Measurements from ENCODE around the gene OCIAD1.
"Not testable (repeated sequence)": the region's sequence is repeated elsewhere in the genome, so short reads cannot be mapped to it uniquely, and the experiment has no call there.

Gene OCIAD1

GRCh38 chr4:48796927-48797679, 33.8 kb upstream of the OCIAD1 start:
- Histone ChIP-seq H3K4me2 (ENCODE audit: low read length) (no peak overlapping the region), H2BK5ac (ENCODE audit: low read length) (peak overlapping the region; percentile 71), H3K18ac (ENCODE audit: low read length) (no peak overlapping the region), H3K4me3 (ENCODE audit: low read length) (no peak overlapping the region), H3K4me1 (ENCODE audit: control insufficient read depth, low read depth, low read length) (peaks cover 2% of the 10 kb centered on the region), H2BK15ac (replicated peaks; ENCODE audit: low read depth) (no peak overlapping the region), H3K23ac (ENCODE audit: low read length) (no peak overlapping the region), H3K9ac (ENCODE audit: low read length) (no peak overlapping the region), H3K56ac (ENCODE audit: low read length) (peak overlapping the region; percentile 56), H2AK5ac (ENCODE audit: low read length) (no peak overlapping the region), H4K5ac (ENCODE audit: low read length) (no peak overlapping the region), H3K27me3 (ENCODE audit: insufficient read depth, low read length, poor library complexity) (no peaks in the 10 kb centered on the region), H3K27ac (ENCODE audit: low read depth, low read length) (no peak overlapping the region), H3K36me3 (ENCODE audit: control insufficient read depth, insufficient read depth, low read length) (no peaks in the 10 kb centered on the region), H4K8ac (ENCODE audit: low read depth, low read length) (no peak overlapping the region), H3K4ac (ENCODE audit: low read depth, low read length) (no peak overlapping the region), H2BK120ac (ENCODE audit: low read depth, low read length) (no peak overlapping the region), H3K79me2 (ENCODE audit: control insufficient read depth, insufficient read depth, low read length) (no peaks in the 10 kb centered on the region), H3K79me1 (ENCODE audit: low read length) (no peaks in the 10 kb centered on the region)
- WGBS (ENCODE audit: extremely low coverage, insufficient coverage, low lambda C conversion rate): no CpG with 5 or more reads among the region's 1 CpG
- DNase-seq: no peak

GRCh38 chr4:48798117-48798516, 32.8 kb upstream of the OCIAD1 start:
- no peak overlapping the region for H3K4ac ChIP-seq (ENCODE audit: low read depth, low read length)
- H2BK15ac ChIP-seq (replicated peaks; ENCODE audit: low read depth): no peak overlapping the region
- H2BK5ac ChIP-seq (ENCODE audit: low read length): no peak overlapping the region
- H3K4me2 ChIP-seq (ENCODE audit: low read length): no peak overlapping the region
- no peak overlapping the region for H2AK5ac ChIP-seq (ENCODE audit: low read length)
- H3K27me3 ChIP-seq (ENCODE audit: insufficient read depth, low read length, poor library complexity): no peaks in the 10 kb centered on the region
- H3K4me1 ChIP-seq (ENCODE audit: control insufficient read depth, low read depth, low read length): peaks cover 2% of the 10 kb centered on the region
- H3K4me3 ChIP-seq (ENCODE audit: low read length): no peak overlapping the region
- no peak overlapping the region for H3K23ac ChIP-seq (ENCODE audit: low read length)
- DNase-seq: no peak
- WGBS (ENCODE audit: extremely low coverage, insufficient coverage, low lambda C conversion rate): no CpG with 5 or more reads among the region's 2 CpGs
- H3K18ac ChIP-seq (ENCODE audit: low read length): no peak overlapping the region
- no peaks in the 10 kb centered on the region for H3K79me2 ChIP-seq (ENCODE audit: control insufficient read depth, insufficient read depth, low read length)
- no peak overlapping the region for H3K9ac ChIP-seq (ENCODE audit: low read length)
- no peaks in the 10 kb centered on the region for H3K79me1 ChIP-seq (ENCODE audit: low read length)
- no peak overlapping the region for H3K27ac ChIP-seq (ENCODE audit: low read depth, low read length)
- H3K56ac ChIP-seq (ENCODE audit: low read length): no peak overlapping the region
- no peak overlapping the region for H4K5ac ChIP-seq (ENCODE audit: low read length)
- H2BK120ac ChIP-seq (ENCODE audit: low read depth, low read length): no peak overlapping the region
- no peaks in the 10 kb centered on the region for H3K36me3 ChIP-seq (ENCODE audit: control insufficient read depth, insufficient read depth, low read length)
- H4K8ac ChIP-seq (ENCODE audit: low read depth, low read length): no peak overlapping the region

- H4K8ac ChIP-seq (ENCODE audit: low read depth, low read length): no peak overlapping the region
- H3K9ac ChIP-seq (ENCODE audit: low read length): no peak overlapping the region
- H3K79me2 ChIP-seq (ENCODE audit: control insufficient read depth, insufficient read depth, low read length): no peaks in the 10 kb centered on the region
- no peak overlapping the region for H4K5ac ChIP-seq (ENCODE audit: low read length)
- H3K18ac ChIP-seq (ENCODE audit: low read length): no peak overlapping the region
- no peak for DNase-seq
- no peak overlapping the region for H3K27ac ChIP-seq (ENCODE audit: low read depth, low read length)
- H2BK15ac ChIP-seq (replicated peaks; ENCODE audit: low read depth): no peak overlapping the region
- H3K27me3 ChIP-seq (ENCODE audit: insufficient read depth, low read length, poor library complexity): no peaks in the 10 kb centered on the region
- H2BK5ac ChIP-seq (ENCODE audit: low read length): no peak overlapping the region
- no peak overlapping the region for H3K4ac ChIP-seq (ENCODE audit: low read depth, low read length)
- no CpG with 5 or more reads among the region's 2 CpGs for WGBS (ENCODE audit: extremely low coverage, insufficient coverage, low lambda C conversion rate)
- H3K4me1 ChIP-seq (ENCODE audit: control insufficient read depth, low read depth, low read length): peaks cover 2% of the 10 kb centered on the region
- no peak overlapping the region for H3K56ac ChIP-seq (ENCODE audit: low read length)
- H2AK5ac ChIP-seq (ENCODE audit: low read length): no peak overlapping the region
- H3K4me3 ChIP-seq (ENCODE audit: low read length): no peak overlapping the region
- H3K36me3 ChIP-seq (ENCODE audit: control insufficient read depth, insufficient read depth, low read length): no peaks in the 10 kb centered on the region
- no peaks in the 10 kb centered on the region for H3K79me1 ChIP-seq (ENCODE audit: low read length)
- no peak overlapping the region for H3K4me2 ChIP-seq (ENCODE audit: low read length)
- no peak overlapping the region for H3K23ac ChIP-seq (ENCODE audit: low read length)
- no peak overlapping the region for H2BK120ac ChIP-seq (ENCODE audit: low read depth, low read length)
These were observed 31.7 kb upstream of the OCIAD1 start for GRCh38 chr4:48799157-48799556.

GRCh38 chr4:48800155-48800554, 30.7 kb upstream of the OCIAD1 start:
- not testable (repeated sequence) for H3K27me3 ChIP-seq (ENCODE audit: insufficient read depth, low read length, poor library complexity); H2BK15ac ChIP-seq (replicated peaks; ENCODE audit: low read depth); H3K4me1 ChIP-seq (ENCODE audit: control insufficient read depth, low read depth, low read length); H2BK5ac ChIP-seq (ENCODE audit: low read length); H3K79me1 ChIP-seq (ENCODE audit: low read length); H3K23ac ChIP-seq (ENCODE audit: low read length); DNase-seq; H3K9ac ChIP-seq (ENCODE audit: low read length); H2AK5ac ChIP-seq (ENCODE audit: low read length); H3K56ac ChIP-seq (ENCODE audit: low read length); H3K27ac ChIP-seq (ENCODE audit: low read depth, low read length); H3K36me3 ChIP-seq (ENCODE audit: control insufficient read depth, insufficient read depth, low read length); H3K4me3 ChIP-seq (ENCODE audit: low read length); H3K18ac ChIP-seq (ENCODE audit: low read length); H2BK120ac ChIP-seq (ENCODE audit: low read depth, low read length); H4K8ac ChIP-seq (ENCODE audit: low read depth, low read length); H4K5ac ChIP-seq (ENCODE audit: low read length); H3K79me2 ChIP-seq (ENCODE audit: control insufficient read depth, insufficient read depth, low read length); H3K4ac ChIP-seq (ENCODE audit: low read depth, low read length); H3K4me2 ChIP-seq (ENCODE audit: low read length)
- WGBS (ENCODE audit: extremely low coverage, insufficient coverage, low lambda C conversion rate): no CpG with 5 or more reads among the region's 2 CpGs

- no peak overlapping the region for H3K18ac ChIP-seq (ENCODE audit: low read length)
- peaks cover 2% of the 10 kb centered on the region for H3K4me1 ChIP-seq (ENCODE audit: control insufficient read depth, low read depth, low read length)
- H3K9ac ChIP-seq (ENCODE audit: low read length): no peak overlapping the region
- no peak overlapping the region for H4K5ac ChIP-seq (ENCODE audit: low read length)
- no peak overlapping the region for H3K27ac ChIP-seq (ENCODE audit: low read depth, low read length)
- H3K23ac ChIP-seq (ENCODE audit: low read length): no peak overlapping the region
- H2AK5ac ChIP-seq (ENCODE audit: low read length): no peak overlapping the region
- no peak overlapping the region for H3K4ac ChIP-seq (ENCODE audit: low read depth, low read length)
- no peak for DNase-seq
- H3K27me3 ChIP-seq (ENCODE audit: insufficient read depth, low read length, poor library complexity): no peaks in the 10 kb centered on the region
- H2BK120ac ChIP-seq (ENCODE audit: low read depth, low read length): no peak overlapping the region
- H3K79me1 ChIP-seq (ENCODE audit: low read length): no peaks in the 10 kb centered on the region
- H3K4me2 ChIP-seq (ENCODE audit: low read length): no peak overlapping the region
- H2BK5ac ChIP-seq (ENCODE audit: low read length): no peak overlapping the region
- no peak overlapping the region for H4K8ac ChIP-seq (ENCODE audit: low read depth, low read length)
- no peaks in the 10 kb centered on the region for H3K79me2 ChIP-seq (ENCODE audit: control insufficient read depth, insufficient read depth, low read length)
- H3K36me3 ChIP-seq (ENCODE audit: control insufficient read depth, insufficient read depth, low read length): no peaks in the 10 kb centered on the region
- no peak overlapping the region for H2BK15ac ChIP-seq (replicated peaks; ENCODE audit: low read depth)
- H3K4me3 ChIP-seq (ENCODE audit: low read length): no peak overlapping the region
- no CpG with 5 or more reads among the region's 3 CpGs for WGBS (ENCODE audit: extremely low coverage, insufficient coverage, low lambda C conversion rate)
- no peak overlapping the region for H3K56ac ChIP-seq (ENCODE audit: low read length)
These were observed 29.7 kb upstream of the OCIAD1 start for GRCh38 chr4:48801016-48801715.
